ENCODE data around the gene TUBGCP6. TPM values are rescaled to one million over a fixed set of nuclear protein-coding genes. Genes with fewer than 3 reads are reported as not detected.

The TUBGCP6 gene
- total and polyA plus RNA-seq, 10 of the 15 experiments (the other 5 are each of a cell fraction or from before 2014, with no cell fraction given) = 0.74 to 41.4 (median 19.4) TPM

DNA sequence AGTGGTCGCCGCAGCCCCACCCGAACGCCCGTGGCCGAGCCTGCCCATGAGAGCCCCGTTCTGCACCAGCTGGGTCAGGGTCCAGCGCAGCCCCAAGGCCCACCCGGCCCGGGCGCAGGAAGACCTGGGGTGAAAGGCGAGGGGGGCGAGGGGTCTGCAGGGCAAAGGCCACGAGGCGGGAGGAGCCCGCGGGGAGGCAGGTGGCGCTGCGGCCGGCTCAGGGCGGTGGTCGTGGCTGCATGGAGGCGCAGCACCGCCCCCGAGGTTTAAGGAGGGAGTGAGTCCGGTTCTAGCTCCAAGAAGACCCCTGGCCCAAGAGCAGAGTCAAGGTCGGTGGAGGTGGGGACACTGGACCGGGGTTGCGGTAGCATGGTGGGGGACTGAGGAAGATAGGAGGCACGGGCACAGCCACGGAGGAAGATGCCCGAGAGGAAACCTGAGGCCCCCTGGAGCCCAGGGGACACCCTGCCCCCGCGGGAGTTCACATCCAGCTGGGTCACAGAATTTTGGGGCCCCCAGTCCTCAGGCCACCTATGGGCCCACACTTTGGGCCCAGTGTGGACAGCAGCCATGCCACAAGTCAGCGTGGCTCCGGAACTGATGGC, 6.8 kb upstream of the TUBGCP6 start:
- ChIA-PET POLR2A (interaction anchor here (0.6 to 2.7 kb wide), 10 partner anchors 8 to 370 kb away, joined by 3 to 15 read pairs (median 3); partner anchors contain the start of genes LMF2, MAPK12 and NCAPH2), CTCF (interaction anchor here (0.6 to 3.0 kb wide), 16 partner anchors 9 to 451 kb away, joined by 3 to 20 read pairs (median 5); partner anchors contain the start of genes MAPK12 and SYCE3), SMC1A (ENCODE audit: uncharacterized antibody, unreplicated experiment) (interaction anchor here (0.9 to 1.9 kb wide), 9 partner anchors 9 to 274 kb away, joined by 3 to 6 read pairs (median 4); partner anchors contain the start of genes DENND6B and SCO2), RAD21 (ENCODE audit: unreplicated experiment) (interaction anchor here (0.7 to 3.3 kb wide), 11 partner anchors 10 to 369 kb away, joined by 3 to 26 read pairs (median 4); partner anchors contain the start of genes LMF2, MAPK12 and NCAPH2)
- ATAC-seq (no peak), DNase-seq (ENCODE audit: low read depth, low spot score) (no peak), FAIRE-seq (no peak)
- TF ChIP-seq, protein P1, sequence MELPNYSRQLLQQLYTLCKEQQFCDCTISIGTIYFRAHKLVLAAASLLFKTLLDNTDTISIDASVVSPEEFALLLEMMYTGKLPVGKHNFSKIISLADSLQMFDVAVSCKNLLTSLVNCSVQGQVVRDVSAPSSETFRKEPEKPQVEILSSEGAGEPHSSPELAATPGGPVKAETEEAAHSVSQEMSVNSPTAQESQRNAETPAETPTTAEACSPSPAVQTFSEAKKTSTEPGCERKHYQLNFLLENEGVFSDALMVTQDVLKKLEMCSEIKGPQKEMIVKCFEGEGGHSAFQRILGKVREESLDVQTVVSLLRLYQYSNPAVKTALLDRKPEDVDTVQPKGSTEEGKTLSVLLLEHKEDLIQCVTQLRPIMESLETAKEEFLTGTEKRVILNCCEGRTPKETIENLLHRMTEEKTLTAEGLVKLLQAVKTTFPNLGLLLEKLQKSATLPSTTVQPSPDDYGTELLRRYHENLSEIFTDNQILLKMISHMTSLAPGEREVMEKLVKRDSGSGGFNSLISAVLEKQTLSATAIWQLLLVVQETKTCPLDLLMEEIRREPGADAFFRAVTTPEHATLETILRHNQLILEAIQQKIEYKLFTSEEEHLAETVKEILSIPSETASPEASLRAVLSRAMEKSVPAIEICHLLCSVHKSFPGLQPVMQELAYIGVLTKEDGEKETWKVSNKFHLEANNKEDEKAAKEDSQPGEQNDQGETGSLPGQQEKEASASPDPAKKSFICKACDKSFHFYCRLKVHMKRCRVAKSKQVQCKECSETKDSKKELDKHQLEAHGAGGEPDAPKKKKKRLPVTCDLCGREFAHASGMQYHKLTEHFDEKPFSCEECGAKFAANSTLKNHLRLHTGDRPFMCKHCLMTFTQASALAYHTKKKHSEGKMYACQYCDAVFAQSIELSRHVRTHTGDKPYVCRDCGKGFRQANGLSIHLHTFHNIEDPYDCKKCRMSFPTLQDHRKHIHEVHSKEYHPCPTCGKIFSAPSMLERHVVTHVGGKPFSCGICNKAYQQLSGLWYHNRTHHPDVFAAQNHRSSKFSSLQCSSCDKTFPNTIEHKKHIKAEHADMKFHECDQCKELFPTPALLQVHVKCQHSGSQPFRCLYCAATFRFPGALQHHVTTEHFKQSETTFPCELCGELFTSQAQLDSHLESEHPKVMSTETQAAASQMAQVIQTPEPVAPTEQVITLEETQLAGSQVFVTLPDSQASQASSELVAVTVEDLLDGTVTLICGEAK (IDR thresholded peaks at IDR 0.05; ENCODE audit: borderline replicate concordance) = no peak
- 0 out of 2 replicates have a peak, but pooled peaks have one; percentile 2 for TF ChIP-seq NR2C1 (IDR thresholded peaks at IDR 0.05)
- TF ChIP-seq CTCF (IDR thresholded peaks at IDR 0.05 in 2 of 3, conservative IDR thresholded peaks at IDR 0.05 in 1 of 3; ENCODE audit: control insufficient read depth in 2 of 3, extremely low read depth in 1 of 3, insufficient read depth in 1 of 3, low read depth in 3 of 3, low read length in 3 of 3) = no peak
- Histone ChIP-seq H3K4me1 (ENCODE audit: control insufficient read depth, insufficient read depth, low read length) (peaks cover 22% of the 10 kb centered on the region), H3K27me3 (replicated peaks in 1 of 2; ENCODE audit: control insufficient read depth in 2 of 2, insufficient read depth in 2 of 2, low read length in 1 of 2) (no peaks in the 10 kb centered on the region), H3K4me3 (peak overlapping the region; percentile 41; the same call in 1 of the 2 replicates), H4K20me1 (ENCODE audit: control insufficient read depth, insufficient read depth) (no peaks in the 10 kb centered on the region), H3K4me2 (ENCODE audit: control insufficient read depth, insufficient read depth) (peak overlapping the region; percentile 98), H3K79me2 (ENCODE audit: control insufficient read depth, insufficient read depth, low read length) (peaks cover 9% of the 10 kb centered on the region), H3K27ac (ENCODE audit: control insufficient read depth, insufficient read depth) (no peak overlapping the region), H3K36me3 (ENCODE audit: control insufficient read depth in 2 of 2, insufficient read depth in 2 of 2, low read length in 1 of 2) (peaks cover 2 to 5% of the 10 kb centered on the region in 2 experiments; a peak in 3 of 4 replicates), H3K9me3 (replicated peaks; ENCODE audit: control insufficient read depth, insufficient read depth, low read length) (no peaks in the 10 kb centered on the region), H2AFZ (ENCODE audit: control insufficient read depth, low read depth, low read length) (peak overlapping the region; percentile 38), H3K9ac (ENCODE audit: control insufficient read depth, insufficient read depth, low read length) (peak overlapping the region; percentile 40; the same call in 1 of the 2 replicates)
- BruUV-seq (replicated peaks) = no TSS peak
- in situ Hi-C loops (cut with MboI) = loop anchor here (10.0 kb wide), 2 partner anchors 243 to 363 kb away; no protein-coding TSS in a partner anchor
- WGBS (ENCODE audit: insufficient coverage, insufficient replicate concordance, low lambda C conversion rate, missing lambda C conversion rate) = 16% methylated on average over 26 of the region's 36 CpGs
- intact Hi-C loops (cut with micrococcal nuclease; ENCODE audit: unreplicated experiment) = loop anchor here (1.0 to 5.0 kb wide), 3 partner anchors 91 to 441 kb away; no protein-coding TSS in a partner anchor
